Mucosa of descending colon (tissue), 3 donors: ENCODE data around the gene ARHGEF16. TPM values are rescaled to one million over a fixed set of nuclear protein-coding genes. Genes with fewer than 3 reads are reported as not detected.

Source experiments
- ATAC-seq: fragments of 200-7000 bp; cut with Tn5 transposase; one replicate; pipeline ENCODE4 v1.9.1; 2020; ENCODE audit warnings: mild to moderate bottlenecking, moderate library complexity
- DNase-seq, 3 donors: peaks; one replicate each; pipeline ENCODE4 v3.0.0-alpha.2; 2020
- H3K36me3 ChIP-seq: fragments of 200-600 bp; one replicate; pipeline ENCODE4 v1.8.0; 2021; ENCODE audit warnings: low read depth, mild to moderate bottlenecking
- H3K4me1 ChIP-seq: fragments of 200-600 bp; one replicate; pipeline ENCODE4 v1.8.0; 2021; ENCODE audit warnings: low read depth, mild to moderate bottlenecking
- H3K4me3 ChIP-seq: fragments of 200-600 bp; one replicate; pipeline ENCODE4 v1.8.0; 2021; ENCODE audit warnings: mild to moderate bottlenecking
- H3K9me3 ChIP-seq: fragments of 200-600 bp; one replicate; pipeline ENCODE4 v1.8.0; 2021; ENCODE audit warnings: mild to moderate bottlenecking
- CTCF ChIP-seq: fragments of 200-600 bp; IDR thresholded peaks from one replicate; pipeline ENCODE4 v1.8.0; 2022; ENCODE audit warnings: antibody characterized with exemption, mild to moderate bottlenecking
- intact Hi-C, 2 donors: fragments of 100-400 bp; cut with DNase I in 1 of 2; cut with micrococcal nuclease in 1 of 2; formaldehyde crosslinking; loops; one replicate each; pipeline versions ENCODE4 v1.11.0 to v1.11.1; 2022; cut with DNase I, micrococcal nuclease
- total RNA-seq, 3 donors: library from RNA; stranded (reverse); fragmentation: NEBNext Ultra II Directional in 2 of 3; extraction: Animal tissue kit (Norgen Biotek cat#: 25700) in 2 of 3; gene quantifications; one replicate each; pipeline versions ENCODE4 v1.2.1 to v1.2.4, GENCODE V29; 2021 to 2023
- donor health status: DM: no; HTN: no; CAD: no; lungs with moderate emphysema.
- donor health status: DM: no; HTN: no; CAD: no.
- donor health status: DM: no; HTN: yes; CAD: no.

Gene ARHGEF16
- total RNA-seq, 3 donors from 2014 or later, result 51.2 to 101 (median 90.2) TPM

GRCh38 chr1:3523980-3524379 lies 69.5 kb downstream of the ARHGEF16 start:
- Histone ChIP-seq H3K9me3 (no peaks in the 10 kb centered on the region), H3K4me1 (no peaks in the 10 kb centered on the region), H3K4me3 (no peak overlapping the region), H3K36me3 (no peaks in the 10 kb centered on the region)
- ATAC-seq (no peak), DNase-seq (no peak)
- intact Hi-C loops, result no loop called here
- no peak for TF ChIP-seq CTCF

GRCh38 chr1:3524556-3525203 lies 70.2 kb downstream of the ARHGEF16 start:
- intact Hi-C loops, result no loop called here
- H3K36me3 ChIP-seq, result no peaks in the 10 kb centered on the region
- TF ChIP-seq CTCF, result no peak
- H3K9me3 ChIP-seq, result no peaks in the 10 kb centered on the region
- H3K4me3 ChIP-seq, result no peak overlapping the region
- DNase-seq, result no peak
- peaks cover 6% of the 10 kb centered on the region for H3K4me1 ChIP-seq
- no peak for ATAC-seq

GRCh38 chr1:3525551-3526482 lies 71.4 kb downstream of the ARHGEF16 start:
- ATAC-seq (no peak), DNase-seq (no peak)
- no peaks in the 10 kb centered on the region for H3K36me3 ChIP-seq
- H3K9me3 ChIP-seq, result no peaks in the 10 kb centered on the region
- intact Hi-C loops, result no loop called here
- H3K4me3 ChIP-seq, result no peak overlapping the region
- H3K4me1 ChIP-seq, result peaks cover 17% of the 10 kb centered on the region
- no peak for TF ChIP-seq CTCF

GRCh38 chr1:3527774-3528173 lies 73.3 kb downstream of the ARHGEF16 start:
- peaks cover 17% of the 10 kb centered on the region for H3K4me1 ChIP-seq
- TF ChIP-seq CTCF, result no peak
- ATAC-seq (no peak), DNase-seq (no peak)
- no peaks in the 10 kb centered on the region for H3K36me3 ChIP-seq
- no peak overlapping the region for H3K4me3 ChIP-seq
- intact Hi-C loops, result no loop called here
- H3K9me3 ChIP-seq, result no peaks in the 10 kb centered on the region

GRCh38 chr1:3529099-3529729 lies 74.7 kb downstream of the ARHGEF16 start:
- ATAC-seq, result peak; percentile 28
- TF ChIP-seq CTCF, result no peak
- Histone ChIP-seq H3K9me3 (no peaks in the 10 kb centered on the region), H3K36me3 (no peaks in the 10 kb centered on the region), H3K4me3 (no peak overlapping the region), H3K4me1 (peaks cover 17% of the 10 kb centered on the region)
- intact Hi-C loops, result no loop called here
- DNase-seq, result peak in 2 of 3 donors; percentile 56 to 61
